HL-60/S4 treated with phorbol 12-myristate 13-acetate at 8.2 ng/mL for 4 days and 3 days (cell line): ENCODE data around the gene GNAO1.

ENCODE experiments used
- in situ Hi-C: fragments of 300-500 bp; cut with MboI; formaldehyde crosslinking; loops from 2 replicates; pipeline ENCODE4 v1.15.0; 2022; ENCODE audit warnings: low sequenced_read_pairs

GNAO1 gene

GRCh38 chr16:56343661-56344517 is 152.6 kb downstream of the GNAO1 start:
- in situ Hi-C loops = no loop called here

- in situ Hi-C loops = no loop called here
These were observed 153.5 kb downstream of the GNAO1 start for GRCh38 chr16:56344518-56345405.

GRCh38 chr16:56345406-56346050 is 154.2 kb downstream of the GNAO1 start:
- in situ Hi-C loops = no loop called here

- in situ Hi-C loops = no loop called here
These were observed 155.0 kb downstream of the GNAO1 start for GRCh38 chr16:56346131-56346890.

GRCh38 chr16:56347166-56347565 is 155.9 kb downstream of the GNAO1 start:
- in situ Hi-C loops = no loop called here

GRCh38 chr16:56347670-56348069 is 156.4 kb downstream of the GNAO1 start:
- in situ Hi-C loops = no loop called here

GRCh38 chr16:56348168-56349085 is 157.1 kb downstream of the GNAO1 start:
- in situ Hi-C loops = no loop called here

GRCh38 chr16:56349086-56349415 is 157.8 kb downstream of the GNAO1 start:
- in situ Hi-C loops = no loop called here

- in situ Hi-C loops = no loop called here
These were observed 158.4 kb downstream of the GNAO1 start for GRCh38 chr16:56349711-56350161.

- in situ Hi-C loops = no loop called here
These were observed 159.5 kb downstream of the GNAO1 start for GRCh38 chr16:56350491-56351405.

- in situ Hi-C loops = no loop called here
These were observed 160.2 kb downstream of the GNAO1 start for GRCh38 chr16:56351481-56351880.

GRCh38 chr16:56352351-56353053 is 161.2 kb downstream of the GNAO1 start:
- in situ Hi-C loops = no loop called here

GRCh38 chr16:56353054-56353921 is 162.0 kb downstream of the GNAO1 start:
- in situ Hi-C loops = no loop called here

- in situ Hi-C loops = no loop called here
These were observed 162.7 kb downstream of the GNAO1 start for GRCh38 chr16:56354016-56354415.

- in situ Hi-C loops = no loop called here
These were observed 163.5 kb downstream of the GNAO1 start for GRCh38 chr16:56354746-56355145.

- in situ Hi-C loops = no loop called here
These were observed 163.9 kb downstream of the GNAO1 start for GRCh38 chr16:56355221-56355620.

GRCh38 chr16:56355786-56356275 is 164.5 kb downstream of the GNAO1 start:
- in situ Hi-C loops = no loop called here
